Measurements from ENCODE around the gene LYL1. TPM values are rescaled to one million over a fixed set of nuclear protein-coding genes. Genes with fewer than 3 reads are reported as not detected.

Gene LYL1
- total and polyA plus RNA-seq, 2 donors (not counting 1 experiment from before 2014, with no cell fraction given), result 112 to 125 TPM

GRCh38 chr19:13068085-13068846 is 34.4 kb downstream of the LYL1 start:
- intact Hi-C loops (cut with micrococcal nuclease), result no loop called here
- WGBS (ENCODE audit: insufficient coverage), result 78% methylated on average over 6 of the region's 6 CpGs

More at GRCh38 chr19:13068085-13068846, 34.4 kb downstream of the LYL1 start:
- Histone ChIP-seq H2AFZ (ENCODE audit: insufficient read depth, low read depth, low read length, poor library complexity, severe bottlenecking) (no peak overlapping the region), H3K27me3 (replicated peaks in 1 of 4; ENCODE audit: control extremely low read depth in 1 of 4, control insufficient read depth in 3 of 4, insufficient read depth in 4 of 4, low read length in 3 of 4) (no peaks in the 10 kb centered on the region), H3K36me3 (replicated peaks in 1 of 2; ENCODE audit: control extremely low read depth in 1 of 2, control insufficient read depth in 1 of 2, extremely low read depth in 1 of 2, insufficient read depth in 2 of 2, low read length in 1 of 2) (no peaks in the 10 kb centered on the region), H3K9ac (ENCODE audit: low read length) (no peak overlapping the region), H3K27ac (ENCODE audit: low read length in 2 of 2) (no peak overlapping the region), H4K20me1 (ENCODE audit: control insufficient read depth, insufficient read depth, low read length, poor library complexity, severe bottlenecking) (no peaks in the 10 kb centered on the region), H3K79me2 (ENCODE audit: control insufficient read depth, insufficient read depth, low read length) (no peaks in the 10 kb centered on the region), H3K4me1 (ENCODE audit: control insufficient read depth in 2 of 2, insufficient read depth in 2 of 2, low read length in 2 of 2) (no peaks in the 10 kb centered on the region), H3K4me3 (ENCODE audit: control extremely low read depth in 1 of 5, extremely low read depth in 1 of 5, insufficient read depth in 1 of 5, low read depth in 2 of 5, low read length in 4 of 5) (no peak overlapping the region), H3K4me2 (replicated peaks; ENCODE audit: low read depth, low read length, poor library complexity, severe bottlenecking) (no peak overlapping the region), H3K9me3 (ENCODE audit: control extremely low read depth in 1 of 3, control insufficient read depth in 2 of 3, insufficient read depth in 1 of 3, low read length in 2 of 3) (no peaks in the 10 kb centered on the region)
- no peaks in the 10 kb centered on the region for H3K9me3 Mint-ChIP-seq (ENCODE audit: insufficient read depth)
- peaks cover 12% of the 10 kb centered on the region for H3K27me3 Mint-ChIP-seq
- DNase-seq, result no peak
- no peak overlapping the region for H3K27ac Mint-ChIP-seq
- no peak for TF ChIP-seq CTCF (IDR thresholded peaks at IDR 0.05)
- no peak for TF ChIP-seq EZH2 (IDR thresholded peaks at IDR 0.05; ENCODE audit: borderline replicate concordance, insufficient read depth, low read depth, low read length, poor library complexity, severe bottlenecking)
- ATAC-seq (ENCODE audit: low read depth), result no peak
- ChIA-PET POLR2A (no interaction called here), CTCF (interaction anchor here (0.6 to 1.0 kb wide), 4 partner anchors 10 to 103 kb away, joined by 3 to 5 read pairs (median 4); no protein-coding TSS in a partner anchor)
- no peak overlapping the region for H3K4me3 Mint-ChIP-seq
- H3K4me1 Mint-ChIP-seq, result no peaks in the 10 kb centered on the region
